ENCODE results near the gene GNPTG. TPM values are rescaled to one million over a fixed set of nuclear protein-coding genes. Genes with fewer than 3 reads are reported as not detected.

Gene GNPTG
- total RNA-seq, 4 donors from 2014 or later = 20.6 to 37.5 (median 30.2) TPM

DNA sequence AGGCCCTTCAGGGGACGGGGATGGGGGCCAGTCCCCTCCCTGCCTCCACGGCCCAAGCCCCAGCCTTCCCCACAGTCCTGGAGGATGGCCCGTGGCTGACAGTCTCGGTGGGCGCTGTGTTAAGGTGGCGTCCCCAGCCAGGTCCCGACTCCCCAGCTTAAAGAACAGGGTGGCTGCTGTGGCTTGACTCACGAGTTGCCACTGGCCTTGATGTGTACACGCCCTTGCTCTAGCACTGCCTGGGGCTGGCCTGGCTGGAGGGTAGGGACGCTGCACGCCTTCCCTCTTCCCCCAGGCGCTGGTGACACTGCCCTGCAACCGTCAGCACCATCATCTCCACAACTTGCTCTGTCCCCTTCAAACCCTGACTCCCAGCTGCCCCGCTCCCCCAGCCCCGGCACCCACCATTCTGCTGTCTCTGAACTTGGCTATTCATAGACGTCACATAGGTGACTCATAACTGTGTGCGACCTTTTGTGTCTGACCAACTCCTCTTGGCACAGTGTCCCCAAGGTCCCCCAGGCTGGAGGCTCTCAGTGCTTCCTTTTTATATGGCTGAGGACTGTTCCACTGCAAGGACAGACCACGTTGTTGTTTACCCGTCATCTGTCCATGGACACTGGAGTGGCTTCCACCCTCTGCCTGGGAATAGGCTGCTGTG lies 6.3 kb downstream of the GNPTG start:
- Histone ChIP-seq H3K27me3 (no peaks in the 10 kb centered on the region), H3K27ac (peak overlapping the region in 1 of 4 donors; percentile 10), H3K4me1 (peaks cover 2 to 25% of the 10 kb centered on the region in 2 donors), H3K4me3 (no peak overlapping the region), H3K9me3 (no peaks in the 10 kb centered on the region), H3K36me3 (peaks cover 0 to 17% of the 10 kb centered on the region in 2 donors)
- in situ Hi-C loops (cut with MboI; ENCODE audit: low sequenced_read_pairs in 4 of 4) = no loop called here
- no peak for DNase-seq
- intact Hi-C loops (cut with DNase I; ENCODE audit: low total_unique reads) = no loop called here
- no peak for TF ChIP-seq POLR2A (IDR thresholded peaks at IDR 0.05)
- TF ChIP-seq, protein P1, sequence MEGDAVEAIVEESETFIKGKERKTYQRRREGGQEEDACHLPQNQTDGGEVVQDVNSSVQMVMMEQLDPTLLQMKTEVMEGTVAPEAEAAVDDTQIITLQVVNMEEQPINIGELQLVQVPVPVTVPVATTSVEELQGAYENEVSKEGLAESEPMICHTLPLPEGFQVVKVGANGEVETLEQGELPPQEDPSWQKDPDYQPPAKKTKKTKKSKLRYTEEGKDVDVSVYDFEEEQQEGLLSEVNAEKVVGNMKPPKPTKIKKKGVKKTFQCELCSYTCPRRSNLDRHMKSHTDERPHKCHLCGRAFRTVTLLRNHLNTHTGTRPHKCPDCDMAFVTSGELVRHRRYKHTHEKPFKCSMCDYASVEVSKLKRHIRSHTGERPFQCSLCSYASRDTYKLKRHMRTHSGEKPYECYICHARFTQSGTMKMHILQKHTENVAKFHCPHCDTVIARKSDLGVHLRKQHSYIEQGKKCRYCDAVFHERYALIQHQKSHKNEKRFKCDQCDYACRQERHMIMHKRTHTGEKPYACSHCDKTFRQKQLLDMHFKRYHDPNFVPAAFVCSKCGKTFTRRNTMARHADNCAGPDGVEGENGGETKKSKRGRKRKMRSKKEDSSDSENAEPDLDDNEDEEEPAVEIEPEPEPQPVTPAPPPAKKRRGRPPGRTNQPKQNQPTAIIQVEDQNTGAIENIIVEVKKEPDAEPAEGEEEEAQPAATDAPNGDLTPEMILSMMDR (IDR thresholded peaks at IDR 0.05 in 4 of 5, conservative IDR thresholded peaks at IDR 0.05 in 1 of 5) = no peak
- ATAC-seq = peak; percentile 25 to 57

DNA sequence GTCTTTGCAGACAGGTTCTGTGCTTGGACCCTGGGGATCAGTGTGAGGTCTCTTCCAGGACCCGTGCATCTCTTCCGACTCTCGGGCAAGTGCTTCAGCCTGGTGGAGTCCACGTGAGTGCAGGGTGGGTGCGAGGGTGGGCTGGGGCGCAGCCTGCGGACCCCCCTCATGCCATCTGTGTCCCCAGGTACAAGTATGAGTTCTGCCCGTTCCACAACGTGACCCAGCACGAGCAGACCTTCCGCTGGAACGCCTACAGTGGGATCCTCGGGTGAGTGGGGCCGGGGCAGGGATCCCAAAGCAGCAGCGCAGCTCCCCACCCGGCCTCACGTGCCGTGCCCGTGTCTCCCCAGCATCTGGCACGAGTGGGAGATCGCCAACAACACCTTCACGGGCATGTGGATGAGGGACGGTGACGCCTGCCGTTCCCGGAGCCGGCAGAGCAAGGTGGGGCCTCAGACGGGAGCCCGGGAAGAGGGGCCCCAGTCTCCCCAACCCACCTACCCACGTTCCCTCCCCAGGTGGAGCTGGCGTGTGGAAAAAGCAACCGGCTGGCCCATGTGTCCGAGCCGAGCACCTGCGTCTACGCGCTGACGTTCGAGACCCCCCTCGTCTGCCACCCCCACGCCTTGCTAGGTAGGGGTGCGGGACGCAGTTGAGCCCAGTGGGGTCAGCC lies 10.1 kb downstream of the GNPTG start:
- ATAC-seq = no peak

DNA sequence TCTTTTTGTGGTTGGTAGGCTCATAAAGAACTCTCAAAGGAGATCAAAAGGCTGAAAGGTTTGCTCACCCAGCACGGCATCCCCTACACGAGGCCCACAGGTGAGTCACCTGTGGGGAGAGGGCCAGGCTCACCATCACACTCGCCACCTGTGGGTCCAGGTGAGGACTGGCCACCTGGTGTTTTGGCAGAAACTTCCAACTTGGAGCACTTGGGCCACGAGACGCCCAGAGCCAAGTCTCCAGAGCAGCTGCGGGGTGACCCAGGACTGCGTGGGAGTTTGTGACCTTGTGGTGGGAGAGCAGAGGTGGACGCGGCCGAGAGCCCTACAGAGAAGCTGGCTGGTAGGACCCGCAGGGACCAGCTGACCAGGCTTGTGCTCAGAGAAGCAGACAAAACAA lies 11.1 kb downstream of the GNPTG start:
- no peak for TF ChIP-seq POLR2A (IDR thresholded peaks at IDR 0.05)
- TF ChIP-seq, protein P1 (IDR thresholded peaks at IDR 0.05 in 4 of 5, conservative IDR thresholded peaks at IDR 0.05 in 1 of 5) = no peak
- Histone ChIP-seq H3K4me1 (no peaks in the 10 kb centered on the region), H3K4me3 (no peak overlapping the region), H3K36me3 (peaks cover 3 to 54% of the 10 kb centered on the region in 2 donors), H3K27ac (peak overlapping the region in 2 of 4 donors; percentile 3 to 55), H3K9me3 (no peaks in the 10 kb centered on the region), H3K27me3 (no peaks in the 10 kb centered on the region)
- no peak for DNase-seq
- in situ Hi-C loops (cut with MboI; ENCODE audit: low sequenced_read_pairs in 4 of 4) (loop anchor here in 1 of 4 donors (10.0 kb wide), 1 partner anchor 52 kb away; the partner anchor contains the start of gene UNKL), intact Hi-C loops (cut with DNase I; ENCODE audit: low total_unique reads) (loop anchor here (1.0 kb wide), 2 partner anchors 16 to 50 kb away; no protein-coding TSS in a partner anchor)
- ATAC-seq = no peak

More for the DNA sequence above, 10.1 kb downstream of the GNPTG start:
- Histone ChIP-seq H3K9me3 (no peaks in the 10 kb centered on the region), H3K27ac (no peak overlapping the region), H3K4me3 (no peak overlapping the region), H3K4me1 (no peaks in the 10 kb centered on the region), H3K27me3 (no peaks in the 10 kb centered on the region), H3K36me3 (peaks cover 3 to 48% of the 10 kb centered on the region in 2 donors)
- in situ Hi-C loops (cut with MboI; ENCODE audit: low sequenced_read_pairs in 4 of 4) (loop anchor here in 1 of 4 donors (10.0 kb wide), 1 partner anchor 53 kb away; the partner anchor contains the start of gene UNKL), intact Hi-C loops (cut with DNase I; ENCODE audit: low total_unique reads) (no loop called here)
- no peak for TF ChIP-seq POLR2A (IDR thresholded peaks at IDR 0.05)
- TF ChIP-seq, protein P1 (IDR thresholded peaks at IDR 0.05 in 4 of 5, conservative IDR thresholded peaks at IDR 0.05 in 1 of 5) = no peak
- no peak for DNase-seq

DNA sequence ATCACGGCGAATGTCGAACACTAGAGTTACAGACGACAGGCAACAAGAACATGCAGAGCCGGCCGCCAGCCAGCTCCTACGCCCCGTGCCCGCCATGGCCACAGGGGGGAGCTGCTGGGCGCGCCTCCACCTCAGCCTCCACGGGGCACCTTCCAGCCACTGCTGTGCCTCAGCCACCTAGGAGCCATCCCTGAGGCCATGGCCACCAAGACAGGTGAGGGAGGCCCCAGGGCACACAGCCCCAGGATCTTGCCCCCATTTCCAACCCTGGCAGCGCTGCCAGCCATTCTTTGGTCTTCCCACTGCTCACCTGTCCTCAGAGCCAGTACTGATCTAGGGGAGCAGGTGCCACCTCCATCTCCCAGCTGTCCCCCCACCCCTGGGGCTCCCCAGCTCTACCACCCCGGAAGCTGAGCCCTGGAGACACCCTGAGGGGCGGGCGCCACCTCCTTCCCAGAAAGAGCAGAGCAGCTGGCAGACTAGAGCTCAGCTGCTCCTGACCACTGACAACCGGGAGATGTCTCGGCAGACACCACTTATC lies 11.8 kb downstream of the GNPTG start:
- intact Hi-C loops (cut with DNase I; ENCODE audit: low total_unique reads) (loop anchor here (1.0 kb wide), 2 partner anchors 16 to 50 kb away; no protein-coding TSS in a partner anchor), in situ Hi-C loops (cut with MboI; ENCODE audit: low sequenced_read_pairs in 4 of 4) (loop anchor here in 1 of 4 donors (10.0 kb wide), 1 partner anchor 51 kb away; the partner anchor contains the start of gene UNKL)
- peaks cover 3 to 56% of the 10 kb centered on the region in 2 donors for H3K36me3 ChIP-seq
- H3K27ac ChIP-seq = peak overlapping the region in 3 of 4 donors; percentile 3 to 55 (median 25)
- no peaks in the 10 kb centered on the region for H3K27me3 ChIP-seq
- H3K4me1 ChIP-seq = no peaks in the 10 kb centered on the region
- TF ChIP-seq, protein P1 (IDR thresholded peaks at IDR 0.05 in 4 of 5, conservative IDR thresholded peaks at IDR 0.05 in 1 of 5) = peak; percentile 66 to 84 (median 82)
- no peak for TF ChIP-seq POLR2A (IDR thresholded peaks at IDR 0.05)
- H3K9me3 ChIP-seq = no peaks in the 10 kb centered on the region
- peak; percentile 65 to 86 for ATAC-seq
- no peak overlapping the region for H3K4me3 ChIP-seq
- peak; percentile 25 to 68 for DNase-seq

Measured in gastrocnemius medialis (tissue), 4 donors.